PC-9 (cell line): ENCODE measurements around the gene ORC3. TPM values are rescaled to one million over a fixed set of nuclear protein-coding genes. Genes with fewer than 3 reads are reported as not detected.

ENCODE experiments used
- Bru-seq: library from RNA; stranded (reverse); fragments of 400-500 nt; gene quantifications from one replicate; lab custom pipeline; 2021; lab: Mats Ljungman, UMichigan
- BruChase-seq, 2 experiments: library from RNA; stranded (reverse); fragments of 400-500 nt; gene quantifications; one replicate each; lab custom pipeline; 2021; lab: Mats Ljungman, UMichigan
- BruUV-seq: library from RNA; stranded (reverse); fragments of 400-500 nt; replicated peaks from 2 replicates; lab custom pipeline; 2021; lab: Mats Ljungman, UMichigan
- CTCF ChIA-PET: fragments of 300-600 bp; sonication (Branson Sonifier 250); formaldehyde crosslinking; loops from one replicate; lab custom pipeline; 2022; ENCODE audit warnings: antibody characterized with exemption; lab: Charles Lee
- POLR2A ChIA-PET: fragments of 300-600 bp; sonication (Branson Sonifier 250); formaldehyde crosslinking; loops from one replicate; lab custom pipeline; 2022; ENCODE audit warnings: antibody characterized with exemption; ENCODE audit not compliant: unreplicated experiment; lab: Charles Lee
- DNase-seq, 2 experiments: peaks; one replicate each; pipeline versions ENCODE4 v3.0.0 to v3.0.0-alpha.2; 2015 to 2022; ENCODE audit warnings: mixed read lengths in 1 of 2
- H2AFZ ChIP-seq: fragments of 200-600 bp; sonication (generic); 2 replicates; pipeline ENCODE4 v1.8.1; 2017; ENCODE audit warnings: antibody characterized with exemption
- H3F3A ChIP-seq: fragments of 200-600 bp; sonication (generic); 2 replicates; pipeline ENCODE4 v1.8.1; 2017; ENCODE audit warnings: antibody characterized with exemption, mild to moderate bottlenecking, low read depth; ENCODE audit not compliant: insufficient read depth
- H3K27ac ChIP-seq: fragments of 200-600 bp; sonication (generic); 2 replicates; pipeline ENCODE4 v1.6.1; 2016; ENCODE audit warnings: mixed run types
- H3K27me3 ChIP-seq: fragments of 200-600 bp; sonication (generic); 2 replicates; pipeline ENCODE4 v1.6.1; 2016; ENCODE audit warnings: low read depth, mixed run types; ENCODE audit not compliant: insufficient read depth
- H3K36me3 ChIP-seq: fragments of 200-600 bp; sonication (generic); 2 replicates; pipeline ENCODE4 v1.6.1; 2016; ENCODE audit warnings: low read depth, mixed run types
- H3K4me1 ChIP-seq: fragments of 200-600 bp; sonication (generic); replicated peaks from 2 replicates; pipeline ENCODE4 v1.6.1; 2016; ENCODE audit warnings: mixed run types; ENCODE audit not compliant: insufficient read depth
- H3K4me2 ChIP-seq: fragments of 200-600 bp; sonication (generic); 2 replicates; pipeline ENCODE4 v1.6.1; 2017; ENCODE audit warnings: mixed run types
- H3K4me3 ChIP-seq: fragments of 200-600 bp; sonication (generic); 2 replicates; pipeline ENCODE4 v1.6.1; 2016; ENCODE audit warnings: mixed run types
- H3K79me2 ChIP-seq: fragments of 200-600 bp; sonication (generic); 2 replicates; pipeline ENCODE4 v1.6.1; 2017; ENCODE audit warnings: low read depth, mixed run types
- H3K9me2 ChIP-seq: fragments of 200-600 bp; sonication (generic); 2 replicates; pipeline ENCODE4 v1.8.1; 2017; ENCODE audit warnings: mild to moderate bottlenecking; ENCODE audit not compliant: insufficient read depth
- H3K9me3 ChIP-seq: fragments of 200-600 bp; sonication (generic); 2 replicates; pipeline ENCODE4 v1.8.1; 2016; ENCODE audit warnings: low read depth; ENCODE audit not compliant: insufficient read depth
- H4K20me1 ChIP-seq: fragments of 200-600 bp; sonication (generic); 2 replicates; pipeline ENCODE4 v1.8.1; 2017; ENCODE audit not compliant: insufficient read depth
- EZH2 ChIP-seq: fragments of 200-600 bp; sonication (generic); IDR thresholded peaks from 2 replicates; pipeline ENCODE4 v1.8.0; 2017; ENCODE audit warnings: antibody characterized with exemption, low read depth
- intact Hi-C: fragments of 100-400 bp; cut with micrococcal nuclease; formaldehyde crosslinking; loops from one replicate; pipeline ENCODE4 v1.10.0; 2022; ENCODE audit not compliant: unreplicated experiment
- long read RNA-seq: library from polyadenylated mRNA; stranded (forward); transcript quantifications from one replicate; pipeline ENCODE4 v2.0.0, GENCODE V29; 2022
- total RNA-seq: library from RNA; stranded (reverse); gene quantifications from 2 replicates; pipeline ENCODE4 v1.2.3, GENCODE V29; 2021
- TF ChIP-seq, protein P1 (sequence below): fragments of 200-600 bp; sonication (generic); conservative IDR thresholded peaks from 2 replicates; pipeline ENCODE4 v1.6.1; 2017; ENCODE audit warnings: mixed run types, antibody characterized with exemption, mild to moderate bottlenecking, moderate library complexity

Gene ORC3
- 19.8 and 24.3 TPM in 2 replicates for total RNA-seq
- percentile 71 among the genes with signal in this experiment for Bru-seq, nascent RNA
- BruChase-seq, experiment 1, labeled RNA remaining after a 2-hour chase, result percentile 71 among the genes with signal in this experiment
- BruChase-seq, experiment 2, labeled RNA remaining after a 6-hour chase, result percentile 60 among the genes with signal in this experiment
- long read RNA-seq, transcript ORC3-201 (20 exons, 2,501 nt), result minor isoform, 21 of 152 reads
- long read RNA-seq, transcript ORC3-202 (20 exons, 2,512 nt), result major isoform, 25 of 152 reads
- long read RNA-seq, transcript ORC3-203 (4 exons, 471 nt), result minor isoform, 8 of 152 reads
- long read RNA-seq, partial matches to known transcripts, result 73 of 152 reads
- long read RNA-seq, other reads (novel, unspliced or antisense), result 25 of 152 reads

DNA sequence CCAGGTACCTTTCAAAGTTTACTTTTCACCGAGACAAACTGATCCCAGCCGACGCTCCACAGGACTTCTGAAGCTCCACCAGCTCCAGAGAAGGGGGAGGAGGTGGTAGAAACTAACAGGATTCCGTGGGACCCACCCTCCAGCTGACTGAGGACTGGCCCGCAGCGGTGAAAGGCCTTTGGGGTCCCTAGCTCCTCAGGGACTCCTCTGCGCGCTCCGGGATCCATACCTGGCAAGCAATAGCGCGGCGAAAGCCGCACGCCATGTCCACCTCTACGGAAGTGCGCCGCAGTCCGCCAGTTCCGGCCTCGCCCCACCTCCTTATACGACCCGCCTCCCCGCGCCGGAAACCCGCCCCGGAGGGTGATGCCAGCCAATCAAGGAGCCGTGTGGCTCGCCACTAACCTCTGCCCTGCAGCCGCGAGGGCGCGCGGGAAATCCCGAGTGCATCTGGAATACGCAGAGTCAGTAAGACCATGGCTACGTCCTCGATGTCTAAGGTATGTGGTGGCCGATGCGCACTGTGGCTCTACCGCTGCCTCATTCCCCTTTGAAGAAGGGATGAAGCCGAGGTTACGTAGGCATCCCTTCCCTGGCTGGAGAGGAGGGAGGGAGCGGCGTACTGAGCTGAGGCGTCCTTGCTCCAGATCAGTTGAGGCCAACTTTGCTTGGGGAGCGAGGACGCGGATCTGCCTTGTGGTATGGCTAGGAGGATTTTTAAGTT is at the start of gene ORC3, which contains the start of gene RARS2:
TSS of gene ORC3 (plus strand) at position 443 of the 724 bp plus-strand sequence. CDS start at position 477, 34 bp downstream.
TSS of gene RARS2 (minus strand) at position 295 of the 724 bp plus-strand sequence. CDS start at position 265, 30 bp downstream.
- no peaks in the 10 kb centered on the region for H4K20me1 ChIP-seq
- no peaks in the 10 kb centered on the region for H3F3A ChIP-seq
- H3K36me3 ChIP-seq, result no peaks in the 10 kb centered on the region
- CTCF ChIA-PET, result interaction anchor here (0.6 kb wide), 1 partner anchor 887 kb away, joined by 9 read pairs; no protein-coding TSS in a partner anchor
- H3K27me3 ChIP-seq, result no peaks in the 10 kb centered on the region
- intact Hi-C loops, result loop anchor here (2.0 to 10.0 kb wide), 2 partner anchors 117 to 195 kb away; partner anchors contain the start of gene SLC35A1
- H3K4me3 ChIP-seq, result peak within 1 kb of the TSS; percentile 75
- H3K9me2 ChIP-seq, result no peaks in the 10 kb centered on the region
- peak; percentile 85 to 94 for DNase-seq
- peak within 1 kb of the TSS; percentile 27 for H3K27ac ChIP-seq
- H3K4me2 ChIP-seq, result peak within 1 kb of the TSS; percentile 88
- peaks cover 11% of the 10 kb centered on the region for H3K4me1 ChIP-seq
- H3K79me2 ChIP-seq, result peaks cover 74% of the 10 kb centered on the region
- H2AFZ ChIP-seq, result peak within 1 kb of the TSS; percentile 98
- POLR2A ChIA-PET, result interaction anchor here (0.6 to 0.7 kb wide), 5 partner anchors 12 to 486 kb away, joined by 3 to 6 read pairs (median 3); no protein-coding TSS in a partner anchor
- BruUV-seq, result no TSS peak
- TF ChIP-seq, protein P1, sequence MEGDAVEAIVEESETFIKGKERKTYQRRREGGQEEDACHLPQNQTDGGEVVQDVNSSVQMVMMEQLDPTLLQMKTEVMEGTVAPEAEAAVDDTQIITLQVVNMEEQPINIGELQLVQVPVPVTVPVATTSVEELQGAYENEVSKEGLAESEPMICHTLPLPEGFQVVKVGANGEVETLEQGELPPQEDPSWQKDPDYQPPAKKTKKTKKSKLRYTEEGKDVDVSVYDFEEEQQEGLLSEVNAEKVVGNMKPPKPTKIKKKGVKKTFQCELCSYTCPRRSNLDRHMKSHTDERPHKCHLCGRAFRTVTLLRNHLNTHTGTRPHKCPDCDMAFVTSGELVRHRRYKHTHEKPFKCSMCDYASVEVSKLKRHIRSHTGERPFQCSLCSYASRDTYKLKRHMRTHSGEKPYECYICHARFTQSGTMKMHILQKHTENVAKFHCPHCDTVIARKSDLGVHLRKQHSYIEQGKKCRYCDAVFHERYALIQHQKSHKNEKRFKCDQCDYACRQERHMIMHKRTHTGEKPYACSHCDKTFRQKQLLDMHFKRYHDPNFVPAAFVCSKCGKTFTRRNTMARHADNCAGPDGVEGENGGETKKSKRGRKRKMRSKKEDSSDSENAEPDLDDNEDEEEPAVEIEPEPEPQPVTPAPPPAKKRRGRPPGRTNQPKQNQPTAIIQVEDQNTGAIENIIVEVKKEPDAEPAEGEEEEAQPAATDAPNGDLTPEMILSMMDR, result no peak
- no peaks in the 10 kb centered on the region for H3K9me3 ChIP-seq

DNA sequence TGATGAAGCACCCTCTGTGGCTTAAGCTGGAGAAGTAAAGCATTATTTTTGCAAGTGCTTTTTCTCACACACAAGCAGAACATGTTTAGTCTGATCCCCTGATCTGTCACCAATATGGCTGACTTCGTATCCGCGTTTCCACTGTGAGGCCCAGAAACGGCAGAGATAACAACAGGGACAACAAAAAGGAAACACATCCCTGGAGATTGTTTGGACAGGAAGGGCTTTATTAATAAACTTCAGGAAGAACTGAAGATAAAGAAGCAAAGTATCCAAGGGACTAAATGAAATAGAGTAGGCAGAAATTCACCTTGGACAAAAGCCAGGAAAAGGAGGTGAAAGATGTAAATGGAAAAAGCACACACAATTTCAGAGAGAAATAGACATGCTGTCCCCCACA is 49.4 kb upstream of the ORC3 start:
- no peak overlapping the region for H3K27ac ChIP-seq
- no peak overlapping the region for H3K4me3 ChIP-seq
- no peak for DNase-seq
- ChIA-PET POLR2A (no interaction called here), CTCF (no interaction called here)
- no peaks in the 10 kb centered on the region for H3K79me2 ChIP-seq
- H3F3A ChIP-seq, result no peaks in the 10 kb centered on the region
- no peaks in the 10 kb centered on the region for H3K27me3 ChIP-seq
- BruUV-seq, result no TSS peak
- H3K36me3 ChIP-seq, result no peaks in the 10 kb centered on the region
- H2AFZ ChIP-seq, result no peak overlapping the region
- H3K9me2 ChIP-seq, result no peaks in the 10 kb centered on the region
- no peak overlapping the region for H3K4me2 ChIP-seq
- H3K9me3 ChIP-seq, result no peaks in the 10 kb centered on the region
- H3K4me1 ChIP-seq, result no peaks in the 10 kb centered on the region
- intact Hi-C loops, result no loop called here
- H4K20me1 ChIP-seq, result no peaks in the 10 kb centered on the region
- TF ChIP-seq, protein P1, result no peak
- TF ChIP-seq EZH2, result no peak

DNA sequence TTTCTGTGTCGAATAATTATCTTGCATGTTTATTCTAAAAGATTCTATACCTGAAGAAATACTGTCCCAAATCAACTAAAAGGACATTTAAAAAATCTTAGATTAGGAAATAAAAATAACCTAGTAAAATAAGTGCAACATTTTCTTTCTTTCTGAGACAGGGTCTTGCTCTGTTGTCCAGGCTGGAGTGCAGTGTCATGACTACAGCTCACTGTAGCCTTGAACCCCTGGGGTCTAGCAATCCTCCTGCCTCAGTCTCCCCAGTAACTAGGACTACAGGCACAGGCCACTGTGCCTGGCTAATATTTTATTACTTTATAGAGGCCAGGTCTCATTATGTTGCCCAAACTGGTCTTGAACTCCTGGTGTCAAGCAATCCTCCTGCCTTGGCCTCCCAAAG is 48.9 kb upstream of the ORC3 start:
- intact Hi-C loops, result no loop called here
- TF ChIP-seq EZH2, result no peak
- TF ChIP-seq, protein P1, result no peak
- BruUV-seq, result no TSS peak

More for the DNA sequence above, 48.9 kb upstream of the ORC3 start:
- POLR2A ChIA-PET, result no interaction called here
- H3K79me2 ChIP-seq, result no peaks in the 10 kb centered on the region
- H3K9me3 ChIP-seq, result no peaks in the 10 kb centered on the region
- no peak overlapping the region for H2AFZ ChIP-seq
- H3F3A ChIP-seq, result no peaks in the 10 kb centered on the region
- no peak overlapping the region for H3K4me2 ChIP-seq
- no peak overlapping the region for H3K4me3 ChIP-seq
- no peaks in the 10 kb centered on the region for H3K9me2 ChIP-seq
- no peaks in the 10 kb centered on the region for H3K4me1 ChIP-seq
- no peak for DNase-seq
- H3K27me3 ChIP-seq, result no peaks in the 10 kb centered on the region
- CTCF ChIA-PET, result no interaction called here
- no peaks in the 10 kb centered on the region for H3K36me3 ChIP-seq
- no peak overlapping the region for H3K27ac ChIP-seq
- no peaks in the 10 kb centered on the region for H4K20me1 ChIP-seq
